GM12875 (cell line): ENCODE results near the gene VIPR1.

ENCODE experiments used
- H3K4me3 ChIP-seq: one replicate; pipeline ENCODE4 v1.5.1; 2011; ENCODE audit warnings: low read depth, low read length, control low read depth
- CTCF ChIP-seq: IDR thresholded peaks from 2 replicates; pipeline ENCODE4 v1.5.1; 2011; ENCODE audit warnings: low read depth, mild to moderate bottlenecking, control low read depth, inconsistent platforms, low read length, moderate library complexity, borderline replicate concordance; ENCODE audit not compliant: insufficient read depth

VIPR1 gene

GRCh38 chr3:42502429-42503250, at the start of gene VIPR1:
VIPR1 (plus strand) TSS chr3:42502643; CDS start chr3:42502736, 93 bp downstream.
- TF ChIP-seq CTCF, result no peak
- peak within 1 kb of the TSS; percentile 21 for H3K4me3 ChIP-seq

- no peak overlapping the region for H3K4me3 ChIP-seq
- no peak for TF ChIP-seq CTCF
Measured at GRCh38 chr3:42456211-42456610, 46.2 kb upstream of the VIPR1 start.

GRCh38 chr3:42459151-42459550, 43.3 kb upstream of the VIPR1 start:
- TF ChIP-seq CTCF, result no peak
- no peak overlapping the region for H3K4me3 ChIP-seq

GRCh38 chr3:42461762-42462161, 40.7 kb upstream of the VIPR1 start:
- no peak for TF ChIP-seq CTCF

GRCh38 chr3:42463093-42463492, 39.4 kb upstream of the VIPR1 start:
- H3K4me3 ChIP-seq, result no peak overlapping the region

More at GRCh38 chr3:42461762-42462161, 40.7 kb upstream of the VIPR1 start:
- H3K4me3 ChIP-seq, result no peak overlapping the region

GRCh38 chr3:42468111-42468510, 34.3 kb upstream of the VIPR1 start:
- no peak for TF ChIP-seq CTCF
- H3K4me3 ChIP-seq, result no peak overlapping the region

More at GRCh38 chr3:42463093-42463492, 39.4 kb upstream of the VIPR1 start:
- TF ChIP-seq CTCF, result no peak

- TF ChIP-seq CTCF, result no peak
Measured at GRCh38 chr3:42472555-42472954, 29.9 kb upstream of the VIPR1 start.

More at GRCh38 chr3:42472555-42472954, 29.9 kb upstream of the VIPR1 start:
- H3K4me3 ChIP-seq, result no peak overlapping the region
